Tibial nerve (tissue), 4 donors: Measurements from ENCODE around the gene DCDC2C. TPM values are rescaled to one million over a fixed set of nuclear protein-coding genes. Genes with fewer than 3 reads are reported as not detected.

Experiments
- DNase-seq, 2 donors: peaks; one replicate each; pipeline ENCODE4 v3.0.0-alpha.2; 2019; ENCODE audit warnings: low spot score in 2 of 2
- H3K27ac ChIP-seq, 4 donors: fragments of 200-600 bp; sonication (generic) in 3 of 4; one replicate each; pipeline ENCODE4 v1.5.1; 2017 to 2019; ENCODE audit warnings: mild to moderate bottlenecking in 1 of 4
- H3K27me3 ChIP-seq, 2 donors: fragments of 200-600 bp; sonication (generic) in 1 of 2; one replicate each; pipeline versions ENCODE4 v1.5.1 to v1.6.0; 2017 to 2019
- H3K36me3 ChIP-seq, 3 donors: fragments of 200-600 bp; sonication (generic); one replicate each; pipeline ENCODE4 v1.5.1; 2018 to 2019
- H3K4me1 ChIP-seq, 4 donors: fragments of 200-600 bp; sonication (generic) in 3 of 4; one replicate each; pipeline ENCODE4 v1.5.1; 2017 to 2019
- H3K4me3 ChIP-seq, 4 donors: fragments of 200-600 bp; sonication (generic) in 3 of 4; one replicate each; pipeline ENCODE4 v1.5.1; 2017 to 2019; ENCODE audit warnings: mild to moderate bottlenecking in 1 of 4, moderate library complexity in 1 of 4
- H3K9me3 ChIP-seq, 4 donors: fragments of 200-600 bp; sonication (generic) in 3 of 4; one replicate each; pipeline ENCODE4 v1.5.1; 2017 to 2019
- EP300 ChIP-seq, 2 donors: sonication (generic); formaldehyde crosslinking; IDR thresholded peaks; one replicate each; pipeline ENCODE4 v1.6.1; 2017; ENCODE audit warnings: antibody characterized with exemption in 2 of 2, mild to moderate bottlenecking in 1 of 2
- POLR2A ChIP-seq, 2 donors: fragments of 450-650 bp; IDR thresholded peaks; one replicate each; pipeline ENCODE4 v1.6.1; 2017; ENCODE audit warnings: antibody characterized with exemption in 2 of 2, mild to moderate bottlenecking in 2 of 2, moderate library complexity in 2 of 2
- WGBS, 2 donors: methylation state at CpG; one replicate each; pipeline ENCODE4 v1.1.5; 2018; 5-methylcytosine and 5-hydroxymethylcytosine counted together
- total RNA-seq, 4 donors: library from RNA; depleted of rRNA; stranded (reverse); fragments of >200 nt; gene quantifications; one replicate each; pipeline ENCODE4 v1.1.0, GENCODE V29; 2016
- TF ChIP-seq, protein P1 (sequence below), 5 experiments: fragments of 200-600 bp in 3 of 5; fragments of 450-650 bp in 2 of 5; sonication (generic) in 3 of 5; IDR thresholded peaks; one replicate each; pipeline ENCODE4 v1.5.1; 2016 to 2019; ENCODE audit warnings: antibody characterized with exemption in 5 of 5, mild to moderate bottlenecking in 3 of 5, moderate library complexity in 2 of 5

The DCDC2C gene
- total RNA-seq, 4 donors from 2014 or later: 2.9 to 22.3 (median 5.6) TPM

DNA sequence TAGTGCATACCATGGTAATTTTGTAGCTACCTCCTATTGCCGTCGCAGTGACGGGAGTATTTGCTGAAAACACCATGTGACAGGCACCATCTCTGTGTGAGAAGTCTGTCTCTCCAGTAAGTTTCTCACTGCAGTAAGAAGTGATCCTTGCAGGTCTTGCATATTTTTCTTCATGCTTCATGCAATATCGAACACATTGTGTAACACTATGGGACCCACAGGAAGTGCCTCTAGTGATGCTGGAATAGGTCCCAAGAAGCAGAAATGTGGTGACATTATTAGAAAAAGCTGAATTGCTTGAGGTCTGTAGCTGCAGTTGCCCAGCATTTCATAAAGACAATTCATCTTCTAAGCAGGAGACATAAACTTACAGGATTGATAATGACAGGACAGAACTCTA, 167.6 kb downstream of the DCDC2C start:
- DNase-seq: no peak
- no peaks in the 10 kb centered on the region for H3K27me3 ChIP-seq
- no peak overlapping the region for H3K27ac ChIP-seq
- 63 to 66% methylated on average over 4 of the region's 4 CpGs for WGBS, 2 donors
- H3K4me3 ChIP-seq: no peak overlapping the region
- no peaks in the 10 kb centered on the region for H3K9me3 ChIP-seq
- H3K4me1 ChIP-seq: peaks cover 0 to 2% (median 0%) of the 10 kb centered on the region in 4 donors
- no peaks in the 10 kb centered on the region for H3K36me3 ChIP-seq
- TF ChIP-seq, protein P1, sequence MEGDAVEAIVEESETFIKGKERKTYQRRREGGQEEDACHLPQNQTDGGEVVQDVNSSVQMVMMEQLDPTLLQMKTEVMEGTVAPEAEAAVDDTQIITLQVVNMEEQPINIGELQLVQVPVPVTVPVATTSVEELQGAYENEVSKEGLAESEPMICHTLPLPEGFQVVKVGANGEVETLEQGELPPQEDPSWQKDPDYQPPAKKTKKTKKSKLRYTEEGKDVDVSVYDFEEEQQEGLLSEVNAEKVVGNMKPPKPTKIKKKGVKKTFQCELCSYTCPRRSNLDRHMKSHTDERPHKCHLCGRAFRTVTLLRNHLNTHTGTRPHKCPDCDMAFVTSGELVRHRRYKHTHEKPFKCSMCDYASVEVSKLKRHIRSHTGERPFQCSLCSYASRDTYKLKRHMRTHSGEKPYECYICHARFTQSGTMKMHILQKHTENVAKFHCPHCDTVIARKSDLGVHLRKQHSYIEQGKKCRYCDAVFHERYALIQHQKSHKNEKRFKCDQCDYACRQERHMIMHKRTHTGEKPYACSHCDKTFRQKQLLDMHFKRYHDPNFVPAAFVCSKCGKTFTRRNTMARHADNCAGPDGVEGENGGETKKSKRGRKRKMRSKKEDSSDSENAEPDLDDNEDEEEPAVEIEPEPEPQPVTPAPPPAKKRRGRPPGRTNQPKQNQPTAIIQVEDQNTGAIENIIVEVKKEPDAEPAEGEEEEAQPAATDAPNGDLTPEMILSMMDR (IDR thresholded peaks at IDR 0.05): no peak
- TF ChIP-seq EP300 (IDR thresholded peaks at IDR 0.05) (no peak), POLR2A (IDR thresholded peaks at IDR 0.05) (no peak)

GRCh38 chr2:3872451-3872850, 169.1 kb downstream of the DCDC2C start:
- DNase-seq: no peak
- Histone ChIP-seq H3K27me3 (no peaks in the 10 kb centered on the region), H3K4me3 (no peak overlapping the region), H3K9me3 (no peaks in the 10 kb centered on the region), H3K27ac (no peak overlapping the region), H3K4me1 (no peaks in the 10 kb centered on the region), H3K36me3 (no peaks in the 10 kb centered on the region)
- no peak for TF ChIP-seq EP300 (IDR thresholded peaks at IDR 0.05)
- TF ChIP-seq, protein P1 (IDR thresholded peaks at IDR 0.05): no peak
- TF ChIP-seq POLR2A (IDR thresholded peaks at IDR 0.05): no peak
- 79 to 84% methylated on average over 3 of the region's 3 CpGs for WGBS, 2 donors

DNA sequence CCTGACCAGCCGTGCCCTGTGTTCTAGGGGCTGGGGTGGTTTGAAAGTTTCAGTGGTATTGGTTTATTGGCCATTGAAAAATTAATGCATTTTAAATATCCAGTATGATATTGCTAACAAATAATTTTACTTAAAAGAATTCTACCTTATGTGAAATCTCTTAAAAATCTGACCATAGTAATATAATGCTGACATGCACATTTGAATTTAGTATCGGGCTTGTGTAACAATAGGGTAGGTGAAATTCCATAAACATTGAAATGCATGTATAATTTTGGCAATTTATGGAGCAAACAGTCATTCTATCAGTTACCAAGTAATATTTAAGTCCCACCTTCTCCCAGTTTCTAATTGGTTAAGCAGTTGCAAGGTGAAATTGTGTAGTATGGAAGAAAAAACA, 170.5 kb downstream of the DCDC2C start:
- DNase-seq: no peak
- Histone ChIP-seq H3K27me3 (no peaks in the 10 kb centered on the region), H3K4me1 (no peaks in the 10 kb centered on the region), H3K4me3 (no peak overlapping the region), H3K9me3 (no peaks in the 10 kb centered on the region), H3K27ac (no peak overlapping the region), H3K36me3 (no peaks in the 10 kb centered on the region)
- TF ChIP-seq, protein P1 (IDR thresholded peaks at IDR 0.05): no peak
- TF ChIP-seq EP300 (IDR thresholded peaks at IDR 0.05) (no peak), POLR2A (IDR thresholded peaks at IDR 0.05) (no peak)
- 94% methylated on average over 2 of the region's 2 CpGs for WGBS, 2 donors

DNA sequence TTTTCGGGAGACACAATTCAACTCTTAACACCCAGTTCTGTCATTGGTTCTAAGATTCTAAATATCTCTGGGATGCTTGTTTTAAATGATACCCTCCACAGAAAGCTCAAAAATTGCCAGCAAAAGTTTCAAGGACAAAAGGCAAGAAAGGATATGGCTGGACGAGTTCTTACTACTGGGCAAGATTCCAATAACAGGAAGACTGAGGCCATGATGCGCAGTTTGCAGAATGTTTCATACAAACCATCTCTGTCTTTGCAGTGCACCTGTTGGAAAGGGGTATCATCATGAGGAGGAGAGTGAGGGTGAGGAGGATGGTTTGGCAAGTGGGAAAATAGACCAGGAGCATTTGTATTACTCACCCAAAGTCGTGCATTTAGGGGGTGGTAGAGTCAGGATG, 172.8 kb downstream of the DCDC2C start:
- no peaks in the 10 kb centered on the region for H3K4me1 ChIP-seq
- H3K27me3 ChIP-seq: no peaks in the 10 kb centered on the region
- H3K4me3 ChIP-seq: no peak overlapping the region
- no peaks in the 10 kb centered on the region for H3K9me3 ChIP-seq
- no peak for TF ChIP-seq EP300 (IDR thresholded peaks at IDR 0.05)
- no peak for TF ChIP-seq POLR2A (IDR thresholded peaks at IDR 0.05)
- TF ChIP-seq, protein P1 (IDR thresholded peaks at IDR 0.05): no peak
- DNase-seq: no peak
- 80 to 88% methylated on average over 4 of the region's 4 CpGs for WGBS, 2 donors
- no peak overlapping the region for H3K27ac ChIP-seq
- H3K36me3 ChIP-seq: no peaks in the 10 kb centered on the region

DNA sequence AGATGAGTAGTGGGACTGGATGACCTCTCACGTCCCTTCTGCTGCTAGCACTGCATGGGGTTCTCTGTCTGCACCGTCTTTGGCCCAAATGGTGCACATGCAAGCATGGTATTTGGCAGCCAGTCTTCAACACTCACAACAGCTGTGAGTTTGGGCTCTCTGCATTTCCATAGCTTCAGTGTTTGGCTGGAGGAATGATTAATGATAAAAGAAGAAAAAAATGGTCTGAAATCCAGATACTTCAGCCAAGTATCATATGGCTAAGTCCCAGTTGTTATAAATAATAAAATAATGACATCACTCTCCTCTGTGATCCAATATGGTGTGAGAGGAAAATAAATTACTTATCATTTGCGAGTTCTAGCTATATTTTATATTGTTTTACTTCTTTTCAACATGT, 173.3 kb downstream of the DCDC2C start:
- Histone ChIP-seq H3K9me3 (no peaks in the 10 kb centered on the region), H3K4me3 (no peak overlapping the region), H3K36me3 (no peaks in the 10 kb centered on the region), H3K27ac (no peak overlapping the region), H3K4me1 (no peaks in the 10 kb centered on the region), H3K27me3 (no peaks in the 10 kb centered on the region)
- 53 to 75% methylated on average over 3 of the region's 3 CpGs for WGBS, 2 donors
- DNase-seq: no peak
- no peak for TF ChIP-seq POLR2A (IDR thresholded peaks at IDR 0.05)
- TF ChIP-seq, protein P1 (IDR thresholded peaks at IDR 0.05): no peak
- no peak for TF ChIP-seq EP300 (IDR thresholded peaks at IDR 0.05)
